ENCODE measurements around the gene SNRPA.

The SNRPA gene

GRCh38 chr19:40742886-40743285 is 8.1 kb upstream of the SNRPA start:
- DNase-seq (ENCODE audit: extremely low spot score): no peak
- ChIA-PET CTCF (interaction anchor here (1.2 to 2.2 kb wide), 6 partner anchors 9 to 108 kb away, joined by 3 to 10 read pairs (median 4); partner anchors contain the start of genes ITPKC and RAB4B), POLR2A (interaction anchor here (1.5 kb wide), 1 partner anchor 26 kb away, joined by 3 read pairs; the partner anchor contains the start of genes COQ8B and ITPKC)
- TF ChIP-seq CTCF (IDR thresholded peaks at IDR 0.05; ENCODE audit: control extremely low read depth, extremely low read depth, low read depth, missing control alignments): no peak

GRCh38 chr19:40743926-40744325 is 7.1 kb upstream of the SNRPA start:
- ChIA-PET CTCF (interaction anchor here (0.7 to 2.2 kb wide), 7 partner anchors 10 to 109 kb away, joined by 3 to 10 read pairs (median 3); partner anchors contain the start of genes EGLN2 and ITPKC), POLR2A (no interaction called here)
- no peak for TF ChIP-seq CTCF (IDR thresholded peaks at IDR 0.05; ENCODE audit: control extremely low read depth, extremely low read depth, low read depth, missing control alignments)
- no peak for DNase-seq (ENCODE audit: extremely low spot score)

- POLR2A ChIA-PET: interaction anchor here (0.8 kb wide), 1 partner anchor 17 kb away, joined by 3 read pairs; no protein-coding TSS in a partner anchor
- TF ChIP-seq CTCF (IDR thresholded peaks at IDR 0.05; ENCODE audit: control extremely low read depth, extremely low read depth, low read depth, missing control alignments): peak; percentile 16
- CTCF ChIA-PET: interaction anchor here (0.7 to 1.5 kb wide), 7 partner anchors 11 to 81 kb away, joined by 3 to 6 read pairs (median 3); partner anchors contain the start of gene EGLN2
- DNase-seq (ENCODE audit: extremely low spot score): peak; percentile 34
These were observed 6.2 kb upstream of the SNRPA start for GRCh38 chr19:40744554-40745401.

- CTCF ChIA-PET: interaction anchor here (0.8 to 1.5 kb wide), 3 partner anchors 31 to 82 kb away, joined by 3 to 4 read pairs (median 3); no protein-coding TSS in a partner anchor
- no peak for TF ChIP-seq CTCF (IDR thresholded peaks at IDR 0.05; ENCODE audit: control extremely low read depth, extremely low read depth, low read depth, missing control alignments)
These were observed 5.6 kb upstream of the SNRPA start for GRCh38 chr19:40745402-40745780.

GRCh38 chr19:40747536-40747935 is 3.5 kb upstream of the SNRPA start:
- POLR2A ChIA-PET: interaction anchor here (1.8 kb wide), 1 partner anchor 12 kb away, joined by 6 read pairs; no protein-coding TSS in a partner anchor

More at GRCh38 chr19:40745402-40745780, 5.6 kb upstream of the SNRPA start:
- DNase-seq (ENCODE audit: extremely low spot score): no peak
- POLR2A ChIA-PET: interaction anchor here (0.8 kb wide), 1 partner anchor 18 kb away, joined by 3 read pairs; no protein-coding TSS in a partner anchor

More at GRCh38 chr19:40747536-40747935, 3.5 kb upstream of the SNRPA start:
- CTCF ChIA-PET: interaction anchor here (1.0 to 2.4 kb wide), 3 partner anchors 10 to 59 kb away, joined by 3 to 5 read pairs (median 4); no protein-coding TSS in a partner anchor
- no peak for DNase-seq (ENCODE audit: extremely low spot score)
- no peak for TF ChIP-seq CTCF (IDR thresholded peaks at IDR 0.05; ENCODE audit: control extremely low read depth, extremely low read depth, low read depth, missing control alignments)

Measured in GM10248 (cell line).